ENCODE measurements around the gene ST3GAL4. TPM values are rescaled to one million over a fixed set of nuclear protein-coding genes. Genes with fewer than 3 reads are reported as not detected.
A peak's percentile ranks its signal among the peaks of the same experiment; 100 is the strongest.

Gene ST3GAL4
- total RNA-seq, 4 donors from 2014 or later = 40.0 to 52.4 (median 40.5) TPM

GRCh38 chr11:126421271-126421671, 65.8 kb downstream of the ST3GAL4 start:
- intact Hi-C loops (cut with DNase I) = no loop called here
- DNase-seq (ENCODE audit: extremely low spot score) = no peak

GRCh38 chr11:126422446-126422845, 67.0 kb downstream of the ST3GAL4 start:
- intact Hi-C loops (cut with DNase I) = no loop called here
- H3K9me3 ChIP-seq = no peaks in the 10 kb centered on the region
- no peaks in the 10 kb centered on the region for H3K27me3 ChIP-seq
- H3K4me1 ChIP-seq = peaks cover 4 to 37% (median 28%) of the 10 kb centered on the region in 4 donors
- 94% methylated on average over 2 of the region's 2 CpGs for WGBS
- H3K4me3 ChIP-seq = no peak overlapping the region
- TF ChIP-seq POLR2AphosphoS5 (IDR thresholded peaks at IDR 0.05) (no peak), EP300 (IDR thresholded peaks at IDR 0.05) (no peak), CTCF (IDR thresholded peaks at IDR 0.05) (no peak), POLR2A (IDR thresholded peaks at IDR 0.05; ENCODE audit: low read depth) (no peak)
- no peak for DNase-seq (ENCODE audit: extremely low spot score)
- H3K36me3 ChIP-seq = no peaks in the 10 kb centered on the region
- H3K27ac ChIP-seq (replicated peaks in 1 of 4) = no peak overlapping the region

More at GRCh38 chr11:126421271-126421671, 65.8 kb downstream of the ST3GAL4 start:
- TF ChIP-seq POLR2A (IDR thresholded peaks at IDR 0.05; ENCODE audit: low read depth) (no peak), CTCF (IDR thresholded peaks at IDR 0.05) (no peak), POLR2AphosphoS5 (IDR thresholded peaks at IDR 0.05) (no peak), EP300 (IDR thresholded peaks at IDR 0.05) (no peak)
- Histone ChIP-seq H3K9me3 (no peaks in the 10 kb centered on the region), H3K4me1 (peaks cover 16 to 45% (median 33%) of the 10 kb centered on the region in 4 donors), H3K4me3 (no peak overlapping the region), H3K27me3 (no peaks in the 10 kb centered on the region), H3K36me3 (no peaks in the 10 kb centered on the region), H3K27ac (replicated peaks in 1 of 4) (peak overlapping the region; percentile 8 to 66 (median 30))
- WGBS = 73% methylated on average over 13 of the region's 13 CpGs

GRCh38 chr11:126423154-126423553, 67.7 kb downstream of the ST3GAL4 start:
- Histone ChIP-seq H3K27ac (replicated peaks in 1 of 4) (no peak overlapping the region), H3K4me3 (no peak overlapping the region), H3K4me1 (peaks cover 4 to 38% (median 29%) of the 10 kb centered on the region in 4 donors), H3K36me3 (no peaks in the 10 kb centered on the region), H3K9me3 (no peaks in the 10 kb centered on the region), H3K27me3 (no peaks in the 10 kb centered on the region)
- intact Hi-C loops (cut with DNase I) = no loop called here
- DNase-seq (ENCODE audit: extremely low spot score) = no peak
- 92% methylated on average over 1 of the region's 2 CpGs for WGBS
- TF ChIP-seq CTCF (IDR thresholded peaks at IDR 0.05) = no peak
- TF ChIP-seq POLR2AphosphoS5 (IDR thresholded peaks at IDR 0.05) = no peak
- TF ChIP-seq EP300 (IDR thresholded peaks at IDR 0.05) = no peak
- TF ChIP-seq POLR2A (IDR thresholded peaks at IDR 0.05; ENCODE audit: low read depth) = no peak

- Histone ChIP-seq H3K27me3 (no peaks in the 10 kb centered on the region), H3K27ac (replicated peaks in 1 of 4) (no peak overlapping the region), H3K4me1 (peaks cover 4 to 38% (median 29%) of the 10 kb centered on the region in 4 donors), H3K36me3 (no peaks in the 10 kb centered on the region), H3K9me3 (no peaks in the 10 kb centered on the region), H3K4me3 (no peak overlapping the region)
- 77% methylated on average over 3 of the region's 11 CpGs for WGBS
- no peak for DNase-seq (ENCODE audit: extremely low spot score)
- intact Hi-C loops (cut with DNase I) = no loop called here
- TF ChIP-seq POLR2A (IDR thresholded peaks at IDR 0.05; ENCODE audit: low read depth) (no peak), POLR2AphosphoS5 (IDR thresholded peaks at IDR 0.05) (no peak), EP300 (IDR thresholded peaks at IDR 0.05) (no peak), CTCF (IDR thresholded peaks at IDR 0.05) (no peak)
These were observed 68.3 kb downstream of the ST3GAL4 start for GRCh38 chr11:126423743-126424142.

- no peak for DNase-seq (ENCODE audit: extremely low spot score)
- Histone ChIP-seq H3K27me3 (no peaks in the 10 kb centered on the region), H3K9me3 (no peaks in the 10 kb centered on the region), H3K4me1 (peaks cover 4 to 32% (median 25%) of the 10 kb centered on the region in 4 donors), H3K27ac (replicated peaks in 1 of 4) (no peak overlapping the region), H3K36me3 (no peaks in the 10 kb centered on the region), H3K4me3 (no peak overlapping the region)
- intact Hi-C loops (cut with DNase I) = no loop called here
- 85% methylated on average over 17 of the region's 30 CpGs for WGBS
- TF ChIP-seq POLR2A (IDR thresholded peaks at IDR 0.05; ENCODE audit: low read depth) (no peak), EP300 (IDR thresholded peaks at IDR 0.05) (no peak), POLR2AphosphoS5 (IDR thresholded peaks at IDR 0.05) (no peak), CTCF (IDR thresholded peaks at IDR 0.05) (no peak)
These were observed 69.1 kb downstream of the ST3GAL4 start for GRCh38 chr11:126424471-126425039.
